Caco-2 (cell line): ENCODE data around the gene WNT16. TPM values are rescaled to one million over a fixed set of nuclear protein-coding genes. Genes with fewer than 3 reads are reported as not detected.

ENCODE experiments used
- BruUV-seq: library from RNA; stranded (reverse); fragments of 400-500 nt; replicated peaks from 2 replicates; lab custom pipeline; 2021; lab: Mats Ljungman, UMichigan
- CTCF ChIA-PET: fragments of 300-600 bp; sonication (Branson Sonifier 250); formaldehyde crosslinking; loops from one replicate; lab custom pipeline; 2022; ENCODE audit warnings: antibody characterized with exemption; lab: Charles Lee
- POLR2A ChIA-PET: fragments of 300-600 bp; sonication (Branson Sonifier 250); formaldehyde crosslinking; loops from one replicate; lab custom pipeline; 2022; ENCODE audit warnings: antibody characterized with exemption; lab: Charles Lee
- DNase-seq, 2 experiments: peaks; one replicate each; pipeline versions ENCODE4 v3.0.0 to v3.0.0-alpha.2; 2020 to 2022
- H3K27me3 ChIP-seq: replicated peaks from 2 replicates; pipeline ENCODE4 v1.6.0; 2011; ENCODE audit warnings: low read length; ENCODE audit not compliant: control insufficient read depth, insufficient read depth
- H3K36me3 ChIP-seq: 2 replicates; pipeline ENCODE4 v1.5.1; 2011; ENCODE audit warnings: low read length; ENCODE audit not compliant: control insufficient read depth, insufficient read depth
- H3K4me1 ChIP-seq: fragments of 250-450 bp; sonication (Bioruptor Pico); 2 replicates; pipeline ENCODE4 v1.5.1; 2020; ENCODE audit warnings: mild to moderate bottlenecking
- H3K4me3 ChIP-seq: 2 replicates; pipeline ENCODE4 v1.5.1; 2011; ENCODE audit warnings: low read depth, mild to moderate bottlenecking, control low read depth, low read length
- H3K9me3 ChIP-seq: fragments of 250-450 bp; sonication (Bioruptor Pico); 2 replicates; pipeline ENCODE4 v1.5.1; 2020; ENCODE audit warnings: mild to moderate bottlenecking, moderate library complexity
- H3K27ac Mint-ChIP-seq: one replicate; pipeline ENCODE4 v1.8.0; 2022; ENCODE audit warnings: mixed read lengths; ENCODE audit not compliant: unreplicated experiment
- H3K27me3 Mint-ChIP-seq: one replicate; pipeline ENCODE4 v1.8.0; 2022; ENCODE audit warnings: mixed read lengths; ENCODE audit not compliant: insufficient read depth, unreplicated experiment
- H3K36me3 Mint-ChIP-seq: one replicate; pipeline ENCODE4 v1.8.0; 2022; ENCODE audit warnings: mild to moderate bottlenecking, mixed read lengths; ENCODE audit not compliant: insufficient read depth, unreplicated experiment
- H3K4me1 Mint-ChIP-seq: one replicate; pipeline ENCODE4 v1.8.0; 2022; ENCODE audit warnings: low read depth, mixed read lengths; ENCODE audit not compliant: unreplicated experiment
- H3K4me3 Mint-ChIP-seq: one replicate; pipeline ENCODE4 v1.8.0; 2022; ENCODE audit warnings: mild to moderate bottlenecking, moderate library complexity, mixed read lengths; ENCODE audit not compliant: unreplicated experiment
- H3K9me3 Mint-ChIP-seq: one replicate; pipeline ENCODE4 v1.8.0; 2022; ENCODE audit warnings: mixed read lengths; ENCODE audit not compliant: unreplicated experiment
- CTCF ChIP-seq, 2 experiments: fragments of 200-600 bp in 1 of 2; IDR thresholded peaks; 1 replicate in 1 of 2; 2 replicates in 1 of 2; pipeline versions ENCODE4 v1.5.1 to v1.8.0; 2011 to 2022; ENCODE audit warnings: antibody characterized with exemption in 1 of 2, control low read depth in 1 of 2, inconsistent platforms in 1 of 2, low read depth in 1 of 2, low read length in 1 of 2, mild to moderate bottlenecking in 1 of 2, moderate library complexity in 1 of 2; ENCODE audit not compliant: insufficient read depth in 1 of 2, severe bottlenecking in 1 of 2, unreplicated experiment in 1 of 2
- intact Hi-C: fragments of 100-400 bp; cut with micrococcal nuclease; formaldehyde crosslinking; loops from one replicate; pipeline ENCODE4 v1.10.0; 2022; ENCODE audit not compliant: unreplicated experiment
- total RNA-seq: library from RNA; stranded (reverse); gene quantifications from 2 replicates; pipeline ENCODE4 v1.2.3, GENCODE V29; 2022

Gene WNT16
- total RNA-seq, 1 experiment from 2014 or later = not detected

GRCh38 chr7:121300685-121301420, 27.9 kb upstream of the WNT16 start:
- Mint-ChIP-seq H3K4me1 (no peaks in the 10 kb centered on the region), H3K4me3 (no peak overlapping the region), H3K27ac (no peak overlapping the region), H3K36me3 (no peaks in the 10 kb centered on the region), H3K27me3 (peaks cover 7% of the 10 kb centered on the region), H3K9me3 (no peaks in the 10 kb centered on the region)
- ChIA-PET CTCF (no interaction called here), POLR2A (no interaction called here)
- TF ChIP-seq CTCF (IDR thresholded peaks at IDR 0.05; ENCODE audit: insufficient read depth in 1 of 2, low read depth in 1 of 2, low read length in 1 of 2, severe bottlenecking in 1 of 2, unreplicated experiment in 1 of 2) = no peak
- H3K4me1 ChIP-seq = no peaks in the 10 kb centered on the region
- no peak overlapping the region for H3K4me3 ChIP-seq
- H3K27me3 ChIP-seq = no peaks in the 10 kb centered on the region
- intact Hi-C loops = no loop called here
- DNase-seq = no peak
- no peaks in the 10 kb centered on the region for H3K36me3 ChIP-seq
- H3K9me3 ChIP-seq = no peaks in the 10 kb centered on the region
- no TSS peak for BruUV-seq

- BruUV-seq = no TSS peak
- POLR2A ChIA-PET = no interaction called here
- H3K9me3 Mint-ChIP-seq = no peaks in the 10 kb centered on the region
- Histone ChIP-seq H3K4me1 (no peaks in the 10 kb centered on the region), H3K9me3 (no peaks in the 10 kb centered on the region), H3K4me3 (no peak overlapping the region), H3K27me3 (no peaks in the 10 kb centered on the region), H3K36me3 (no peaks in the 10 kb centered on the region)
- no peaks in the 10 kb centered on the region for H3K36me3 Mint-ChIP-seq
- H3K27ac Mint-ChIP-seq = no peak overlapping the region
- CTCF ChIA-PET = no interaction called here
- intact Hi-C loops = no loop called here
- no peak for TF ChIP-seq CTCF (IDR thresholded peaks at IDR 0.05; ENCODE audit: insufficient read depth in 1 of 2, low read depth in 1 of 2, low read length in 1 of 2, severe bottlenecking in 1 of 2, unreplicated experiment in 1 of 2)
- no peaks in the 10 kb centered on the region for H3K4me1 Mint-ChIP-seq
- no peak for DNase-seq
- H3K4me3 Mint-ChIP-seq = no peak overlapping the region
- H3K27me3 Mint-ChIP-seq = peaks cover 11% of the 10 kb centered on the region
Measured at GRCh38 chr7:121301446-121302213, 27.2 kb upstream of the WNT16 start.

- no peak for TF ChIP-seq CTCF (IDR thresholded peaks at IDR 0.05; ENCODE audit: insufficient read depth in 1 of 2, low read depth in 1 of 2, low read length in 1 of 2, severe bottlenecking in 1 of 2, unreplicated experiment in 1 of 2)
- Mint-ChIP-seq H3K4me1 (no peaks in the 10 kb centered on the region), H3K27me3 (peaks cover 13% of the 10 kb centered on the region), H3K4me3 (no peak overlapping the region), H3K9me3 (no peaks in the 10 kb centered on the region), H3K36me3 (no peaks in the 10 kb centered on the region), H3K27ac (no peak overlapping the region)
- intact Hi-C loops = no loop called here
- Histone ChIP-seq H3K36me3 (no peaks in the 10 kb centered on the region), H3K4me3 (no peak overlapping the region), H3K9me3 (no peaks in the 10 kb centered on the region), H3K27me3 (no peaks in the 10 kb centered on the region), H3K4me1 (no peaks in the 10 kb centered on the region)
- BruUV-seq = no TSS peak
- CTCF ChIA-PET = no interaction called here
- DNase-seq = no peak
- POLR2A ChIA-PET = no interaction called here
Measured at GRCh38 chr7:121302214-121302745, 26.5 kb upstream of the WNT16 start.
